PC-3 (cell line): ENCODE data around the gene OR6B1.

Experiments used
- EZH2 ChIP-seq: fragments of 300-600 bp; sonication (generic); IDR thresholded peaks from one replicate; pipeline ENCODE4 v1.6.1; 2017; ENCODE audit warnings: antibody characterized with exemption, mild to moderate bottlenecking, low read length; ENCODE audit not compliant: unreplicated experiment
- TF ChIP-seq, protein P1 (sequence below): fragments of 300-600 bp; sonication (generic); conservative IDR thresholded peaks from 2 replicates; pipeline ENCODE4 v1.5.1; 2017; ENCODE audit warnings: antibody characterized with exemption, low read depth, mild to moderate bottlenecking, low read length

DNA sequence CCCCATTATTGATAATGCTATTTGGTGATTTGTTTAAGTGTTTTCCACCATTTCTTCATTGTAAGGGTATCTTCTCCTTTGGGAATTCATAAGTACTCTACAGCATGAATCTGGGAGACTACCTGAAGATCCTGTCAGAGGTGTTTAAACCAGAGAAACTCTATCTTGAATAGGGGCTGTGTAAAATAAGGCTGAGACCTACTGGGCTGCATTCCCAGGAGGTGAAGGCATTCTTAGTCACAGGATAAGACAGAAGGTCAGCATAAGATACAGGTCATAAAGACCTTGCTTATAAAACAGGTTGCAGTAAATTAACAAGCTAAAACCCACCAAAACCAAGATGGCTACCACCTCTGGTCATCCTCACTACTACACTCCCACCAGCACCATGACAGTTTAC is 35.3 kb downstream of the OR6B1 start:
- TF ChIP-seq, protein P1, sequence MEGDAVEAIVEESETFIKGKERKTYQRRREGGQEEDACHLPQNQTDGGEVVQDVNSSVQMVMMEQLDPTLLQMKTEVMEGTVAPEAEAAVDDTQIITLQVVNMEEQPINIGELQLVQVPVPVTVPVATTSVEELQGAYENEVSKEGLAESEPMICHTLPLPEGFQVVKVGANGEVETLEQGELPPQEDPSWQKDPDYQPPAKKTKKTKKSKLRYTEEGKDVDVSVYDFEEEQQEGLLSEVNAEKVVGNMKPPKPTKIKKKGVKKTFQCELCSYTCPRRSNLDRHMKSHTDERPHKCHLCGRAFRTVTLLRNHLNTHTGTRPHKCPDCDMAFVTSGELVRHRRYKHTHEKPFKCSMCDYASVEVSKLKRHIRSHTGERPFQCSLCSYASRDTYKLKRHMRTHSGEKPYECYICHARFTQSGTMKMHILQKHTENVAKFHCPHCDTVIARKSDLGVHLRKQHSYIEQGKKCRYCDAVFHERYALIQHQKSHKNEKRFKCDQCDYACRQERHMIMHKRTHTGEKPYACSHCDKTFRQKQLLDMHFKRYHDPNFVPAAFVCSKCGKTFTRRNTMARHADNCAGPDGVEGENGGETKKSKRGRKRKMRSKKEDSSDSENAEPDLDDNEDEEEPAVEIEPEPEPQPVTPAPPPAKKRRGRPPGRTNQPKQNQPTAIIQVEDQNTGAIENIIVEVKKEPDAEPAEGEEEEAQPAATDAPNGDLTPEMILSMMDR = no peak
- TF ChIP-seq EZH2 = no peak
